ENCODE results near the gene ELMO1. TPM values are rescaled to one million over a fixed set of nuclear protein-coding genes. Genes with fewer than 3 reads are reported as not detected.

ELMO1 gene
- total and polyA plus RNA-seq, 2 of the 13 experiments (the other 11 are each of a cell fraction or from before 2014, with no cell fraction given) = 0.11 to 0.17 TPM

GRCh38 chr7:36852931-36853330, 595.7 kb downstream of the ELMO1 start:
- Histone ChIP-seq H3K9me3 (ENCODE audit: low read length) (peaks cover 6% of the 10 kb centered on the region), H3K4me3 (replicated peaks in 1 of 3; ENCODE audit: insufficient read depth in 1 of 3, low read depth in 2 of 3, low read length in 3 of 3) (no peak overlapping the region), H2AFZ (ENCODE audit: low read length) (no peak overlapping the region), H3K4me2 (ENCODE audit: low read depth, low read length) (no peak overlapping the region), H3K27me3 (ENCODE audit: control insufficient read depth in 1 of 2, insufficient read depth in 2 of 2, low read length in 2 of 2) (0 out of 5 replicates have a peak, but pooled peaks cover 0 to 8% of the 10 kb centered on the region in 2 experiments), H3K27ac (ENCODE audit: extremely low read length, insufficient read depth, low read length) (no peak overlapping the region), H4K20me1 (ENCODE audit: insufficient read depth, low read length) (no peaks in the 10 kb centered on the region), H3K79me2 (ENCODE audit: insufficient read depth, low read length) (no peaks in the 10 kb centered on the region), H3K9ac (ENCODE audit: insufficient read depth, low read depth, low read length) (no peak overlapping the region), H3K36me3 (replicated peaks in 1 of 2; ENCODE audit: control insufficient read depth in 1 of 2, insufficient read depth in 2 of 2, low read length in 2 of 2) (no peaks in the 10 kb centered on the region), H3K4me1 (ENCODE audit: insufficient read depth, low read length) (no peaks in the 10 kb centered on the region)
- no peak for FAIRE-seq
- 0% methylated on average over 1 of the region's 1 CpG for WGBS (ENCODE audit: low lambda C conversion rate)
- intact Hi-C loops (cut with micrococcal nuclease; ENCODE audit: unreplicated experiment) = no loop called here
- no TSS peak for BruUV-seq (replicated peaks)
- DNase-seq (ENCODE audit: low spot score) = no peak
- no peak for ATAC-seq
- in situ Hi-C loops (cut with HindIII; ENCODE audit: extremely low pct_ligation_motif_present, low pct_unique_long_range_greater_than_20kb) = no loop called here
- ChIA-PET POLR2A (no interaction called here), CTCF (ENCODE audit: low intra/inter-chr PET ratio, low total read pairs) (no interaction called here)
- no peak for TF ChIP-seq ZNF576 (CRISPR knock-in tag; IDR thresholded peaks at IDR 0.05)
- TF ChIP-seq FOSL1 (CRISPR knock-in tag; IDR thresholded peaks at IDR 0.05; ENCODE audit: borderline replicate concordance) = no peak
- TF ChIP-seq AKAP8 (CRISPR knock-in tag; IDR thresholded peaks at IDR 0.05) = no peak
- no peak for TF ChIP-seq ZNF160 (CRISPR knock-in tag; IDR thresholded peaks at IDR 0.05)
- TF ChIP-seq ZSCAN12 (CRISPR knock-in tag; IDR thresholded peaks at IDR 0.05) = no peak
- TF ChIP-seq ZNF513 (CRISPR knock-in tag; conservative IDR thresholded peaks at IDR 0.05) = no peak
- TF ChIP-seq ZSCAN29 (CRISPR knock-in tag; conservative IDR thresholded peaks at IDR 0.05) = no peak
- TF ChIP-seq THAP8 (CRISPR knock-in tag; IDR thresholded peaks at IDR 0.05; ENCODE audit: borderline replicate concordance) = no peak
- no peak for TF ChIP-seq SRSF1 (optimal IDR thresholded peaks at IDR 0.05; ENCODE audit: low read depth, low read length)
- no peak for TF ChIP-seq ZNF205 (CRISPR knock-in tag; IDR thresholded peaks at IDR 0.05)
- no peak for TF ChIP-seq PTBP1 (IDR thresholded peaks at IDR 0.05; ENCODE audit: low read depth, low read length, poor library complexity, severe bottlenecking)
- no peak for TF ChIP-seq TARDBP (CRISPR knock-in tag; IDR thresholded peaks at IDR 0.05)

Data from HepG2 (cell line).